Measurements from ENCODE around the gene AVP.

DNA sequence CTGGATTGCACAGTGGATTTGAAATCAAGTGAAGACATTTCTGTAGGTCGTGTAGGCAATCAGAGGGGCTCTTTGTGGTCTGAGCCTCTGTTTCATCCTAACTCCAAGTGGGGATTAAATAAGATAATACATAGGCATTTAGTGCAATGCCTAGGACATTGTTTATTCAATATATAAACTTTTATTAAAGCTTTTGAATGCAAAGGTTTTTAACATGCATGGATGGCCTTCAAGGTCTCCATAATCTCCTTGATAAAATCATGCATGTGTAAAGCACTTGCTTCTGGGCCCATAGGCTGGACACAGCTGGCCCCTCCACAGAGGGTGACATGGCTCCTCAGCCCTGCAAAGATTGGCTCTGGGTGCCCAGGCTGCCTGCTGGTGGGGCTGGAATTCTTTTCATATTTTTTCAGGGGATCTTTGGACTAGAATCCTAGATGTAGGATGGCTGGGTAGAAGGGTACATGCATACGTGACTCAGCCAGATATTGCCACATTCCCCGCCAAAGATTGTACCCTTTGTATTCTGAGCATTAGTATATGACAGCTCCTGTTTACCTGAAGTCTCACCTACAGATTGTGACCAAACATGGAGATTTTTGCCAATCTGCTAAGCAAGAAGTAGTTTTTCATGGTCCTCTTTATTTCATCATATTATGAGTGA lies 19.0 kb upstream of the AVP start:
- TF ChIP-seq POLR2AphosphoS5 (IDR thresholded peaks at IDR 0.05): no peak
- TF ChIP-seq, protein P1, sequence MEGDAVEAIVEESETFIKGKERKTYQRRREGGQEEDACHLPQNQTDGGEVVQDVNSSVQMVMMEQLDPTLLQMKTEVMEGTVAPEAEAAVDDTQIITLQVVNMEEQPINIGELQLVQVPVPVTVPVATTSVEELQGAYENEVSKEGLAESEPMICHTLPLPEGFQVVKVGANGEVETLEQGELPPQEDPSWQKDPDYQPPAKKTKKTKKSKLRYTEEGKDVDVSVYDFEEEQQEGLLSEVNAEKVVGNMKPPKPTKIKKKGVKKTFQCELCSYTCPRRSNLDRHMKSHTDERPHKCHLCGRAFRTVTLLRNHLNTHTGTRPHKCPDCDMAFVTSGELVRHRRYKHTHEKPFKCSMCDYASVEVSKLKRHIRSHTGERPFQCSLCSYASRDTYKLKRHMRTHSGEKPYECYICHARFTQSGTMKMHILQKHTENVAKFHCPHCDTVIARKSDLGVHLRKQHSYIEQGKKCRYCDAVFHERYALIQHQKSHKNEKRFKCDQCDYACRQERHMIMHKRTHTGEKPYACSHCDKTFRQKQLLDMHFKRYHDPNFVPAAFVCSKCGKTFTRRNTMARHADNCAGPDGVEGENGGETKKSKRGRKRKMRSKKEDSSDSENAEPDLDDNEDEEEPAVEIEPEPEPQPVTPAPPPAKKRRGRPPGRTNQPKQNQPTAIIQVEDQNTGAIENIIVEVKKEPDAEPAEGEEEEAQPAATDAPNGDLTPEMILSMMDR (IDR thresholded peaks at IDR 0.05): no peak
- TF ChIP-seq POLR2A (IDR thresholded peaks at IDR 0.05): no peak
